Bronchial epithelial cell (primary cell): ENCODE measurements around the gene KAT2B. TPM values are rescaled to one million over a fixed set of nuclear protein-coding genes. Genes with fewer than 3 reads are reported as not detected.

Source experiments
- DNase-seq: peaks from one replicate; pipeline ENCODE4 v3.0.0-alpha.2; 2010; ENCODE audit warnings: low read depth
- FAIRE-seq: peaks from 2 replicates; lab custom pipeline; 2011; peaks lifted over from hg19 to GRCh38; lab: Jason Lieb, UNC
- H3K27me3 ChIP-seq: 2 replicates; pipeline ENCODE4 v1.5.1; 2011; ENCODE audit warnings: low read length; ENCODE audit not compliant: control insufficient read depth, insufficient read depth
- H3K36me3 ChIP-seq: 2 replicates; pipeline ENCODE4 v1.5.1; 2011; ENCODE audit warnings: low read length; ENCODE audit not compliant: control insufficient read depth, insufficient read depth
- H3K4me3 ChIP-seq: 2 replicates; pipeline ENCODE4 v1.5.1; 2011; ENCODE audit warnings: mild to moderate bottlenecking, low read depth, low read length, control low read depth
- total RNA-seq: library from RNA; depleted of rRNA; stranded (reverse); fragments of >200 nt; gene quantifications from 2 replicates; pipeline ENCODE4 v1.2.1, GENCODE V29; 2014
- TF ChIP-seq, protein P1 (sequence below): IDR thresholded peaks from 2 replicates; pipeline ENCODE4 v1.5.1; 2011; ENCODE audit warnings: mild to moderate bottlenecking, moderate library complexity, low read length, control low read depth, inconsistent platforms; ENCODE audit not compliant: insufficient read depth, severe bottlenecking

Gene KAT2B
- total RNA-seq, 1 donor from 2014 or later, result 1.6 TPM

- no peak overlapping the region for H3K4me3 ChIP-seq
- FAIRE-seq (no peak), DNase-seq (no peak)
- H3K27me3 ChIP-seq, result no peaks in the 10 kb centered on the region
- TF ChIP-seq, protein P1, sequence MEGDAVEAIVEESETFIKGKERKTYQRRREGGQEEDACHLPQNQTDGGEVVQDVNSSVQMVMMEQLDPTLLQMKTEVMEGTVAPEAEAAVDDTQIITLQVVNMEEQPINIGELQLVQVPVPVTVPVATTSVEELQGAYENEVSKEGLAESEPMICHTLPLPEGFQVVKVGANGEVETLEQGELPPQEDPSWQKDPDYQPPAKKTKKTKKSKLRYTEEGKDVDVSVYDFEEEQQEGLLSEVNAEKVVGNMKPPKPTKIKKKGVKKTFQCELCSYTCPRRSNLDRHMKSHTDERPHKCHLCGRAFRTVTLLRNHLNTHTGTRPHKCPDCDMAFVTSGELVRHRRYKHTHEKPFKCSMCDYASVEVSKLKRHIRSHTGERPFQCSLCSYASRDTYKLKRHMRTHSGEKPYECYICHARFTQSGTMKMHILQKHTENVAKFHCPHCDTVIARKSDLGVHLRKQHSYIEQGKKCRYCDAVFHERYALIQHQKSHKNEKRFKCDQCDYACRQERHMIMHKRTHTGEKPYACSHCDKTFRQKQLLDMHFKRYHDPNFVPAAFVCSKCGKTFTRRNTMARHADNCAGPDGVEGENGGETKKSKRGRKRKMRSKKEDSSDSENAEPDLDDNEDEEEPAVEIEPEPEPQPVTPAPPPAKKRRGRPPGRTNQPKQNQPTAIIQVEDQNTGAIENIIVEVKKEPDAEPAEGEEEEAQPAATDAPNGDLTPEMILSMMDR, result no peak
- no peaks in the 10 kb centered on the region for H3K36me3 ChIP-seq
Measured at GRCh38 chr3:20142517-20142916, 102.3 kb downstream of the KAT2B start.

DNA sequence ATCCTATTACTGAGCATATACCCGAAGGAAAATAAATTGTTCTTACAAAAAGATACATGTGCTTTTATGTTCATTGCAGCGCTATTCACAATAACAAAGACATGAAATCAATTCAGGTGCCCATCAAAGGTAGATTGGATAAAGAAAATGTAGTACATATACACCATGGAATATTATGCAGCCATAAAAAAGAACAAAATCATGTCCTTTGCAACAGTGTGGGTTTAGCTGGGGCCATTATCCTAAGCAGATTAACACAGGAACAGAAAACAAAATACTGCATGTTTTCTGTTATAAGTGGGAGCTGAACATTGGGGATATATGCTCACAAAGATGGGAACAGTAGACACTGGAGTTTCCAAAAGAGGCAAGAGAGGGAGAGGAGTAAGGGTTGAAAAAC, 103.3 kb downstream of the KAT2B start:
- no peaks in the 10 kb centered on the region for H3K27me3 ChIP-seq
- FAIRE-seq, result no peak
- H3K36me3 ChIP-seq, result no peaks in the 10 kb centered on the region

DNA sequence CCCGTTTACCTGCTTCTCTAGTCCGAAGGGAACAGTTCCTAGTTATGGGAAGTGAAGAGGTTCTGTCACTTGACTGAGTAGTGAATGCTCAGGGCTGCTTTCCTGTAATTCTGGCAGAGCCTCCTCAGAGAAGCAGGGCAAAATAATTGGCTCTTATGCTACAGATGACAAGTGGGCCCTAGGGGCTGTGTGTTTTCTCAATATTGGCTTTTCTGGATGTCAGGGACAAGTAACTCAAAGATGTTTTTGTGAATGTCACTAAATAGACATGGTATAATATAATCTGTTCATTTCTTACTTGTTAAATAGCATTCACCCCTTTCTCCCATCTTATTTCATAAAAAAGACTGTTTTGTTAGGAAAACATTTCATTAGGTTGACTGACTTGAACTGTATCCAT, 105.6 kb downstream of the KAT2B start:
- Histone ChIP-seq H3K27me3 (no peaks in the 10 kb centered on the region), H3K4me3 (no peak overlapping the region), H3K36me3 (no peaks in the 10 kb centered on the region)
- FAIRE-seq (no peak), DNase-seq (no peak)
- TF ChIP-seq, protein P1, result no peak

More for the DNA sequence above, 103.3 kb downstream of the KAT2B start:
- no peak for DNase-seq
- TF ChIP-seq, protein P1, result no peak
- no peak overlapping the region for H3K4me3 ChIP-seq

DNA sequence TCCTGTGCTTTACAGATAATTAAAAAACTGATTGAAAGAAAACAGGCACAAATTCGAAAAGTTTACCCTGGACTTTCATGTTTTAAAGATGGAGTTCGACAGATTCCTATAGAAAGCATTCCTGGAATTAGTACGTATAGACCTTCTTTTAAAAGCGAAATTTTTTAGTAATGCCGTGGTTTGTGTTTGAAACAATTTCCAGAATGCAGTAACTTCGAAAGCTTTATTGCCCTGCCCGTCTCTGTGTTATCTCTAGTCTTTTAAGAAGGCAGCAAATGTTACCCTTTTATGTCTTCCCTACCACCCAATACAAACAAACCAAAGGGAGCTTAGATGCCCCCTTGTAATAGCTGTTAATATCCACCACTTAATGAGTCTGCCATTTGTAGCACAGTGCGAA, 106.1 kb downstream of the KAT2B start:
- no peaks in the 10 kb centered on the region for H3K36me3 ChIP-seq
- TF ChIP-seq, protein P1, result no peak
- no peak overlapping the region for H3K4me3 ChIP-seq
- no peak for FAIRE-seq
- DNase-seq, result no peak
- no peaks in the 10 kb centered on the region for H3K27me3 ChIP-seq

- no peaks in the 10 kb centered on the region for H3K36me3 ChIP-seq
- TF ChIP-seq, protein P1, result no peak
- FAIRE-seq, result no peak
- no peak for DNase-seq
- H3K27me3 ChIP-seq, result no peaks in the 10 kb centered on the region
- H3K4me3 ChIP-seq, result no peak overlapping the region
Measured at GRCh38 chr3:20147361-20147760, 107.1 kb downstream of the KAT2B start.

- DNase-seq (no peak), FAIRE-seq (no peak)
- no peaks in the 10 kb centered on the region for H3K36me3 ChIP-seq
- no peak overlapping the region for H3K4me3 ChIP-seq
- no peaks in the 10 kb centered on the region for H3K27me3 ChIP-seq
- TF ChIP-seq, protein P1, result no peak
Measured at GRCh38 chr3:20148466-20148865, 108.2 kb downstream of the KAT2B start.
